DND-41 (cell line): ENCODE data around the gene TMEM114.
A peak's percentile ranks its signal among the peaks of the same experiment; 100 is the strongest.

Experiments
- ATAC-seq: fragments of 200-7000 bp; cut with Tn5 transposase; 3 replicates; pipeline ENCODE4 v1.9.1; 2021; ENCODE audit warnings: low read depth; ENCODE audit not compliant: insufficient read depth
- DNase-seq: peaks from one replicate; pipeline ENCODE4 v3.0.0-alpha.2; 2020
- H2AFZ ChIP-seq: 2 replicates; pipeline ENCODE4 v1.6.0; 2012; ENCODE audit warnings: low read depth, low read length
- H3K27ac ChIP-seq: 2 replicates; pipeline ENCODE4 v1.5.1; 2012; ENCODE audit warnings: low read length, inconsistent platforms
- H3K27me3 ChIP-seq: fragments of 200-600 bp; sonication (generic); 2 replicates; pipeline ENCODE4 v1.6.0; 2012; ENCODE audit warnings: low read length, mild to moderate bottlenecking, inconsistent platforms; ENCODE audit not compliant: insufficient read depth, poor library complexity
- H3K36me3 ChIP-seq: 2 replicates; pipeline ENCODE4 v1.5.1; 2012; ENCODE audit warnings: low read length, inconsistent platforms; ENCODE audit not compliant: insufficient read depth
- H3K4me1 ChIP-seq: 2 replicates; pipeline ENCODE4 v1.5.1; 2012; ENCODE audit warnings: mild to moderate bottlenecking, low read length; ENCODE audit not compliant: insufficient read depth
- H3K4me2 ChIP-seq: 2 replicates; pipeline ENCODE4 v1.6.0; 2012; ENCODE audit warnings: mild to moderate bottlenecking, moderate library complexity, low read length, inconsistent platforms; ENCODE audit not compliant: insufficient read depth
- H3K4me3 ChIP-seq, 2 experiments: fragments of 200-600 bp in 1 of 2; shearing (Covaris generic) in 1 of 2; 2 replicates each; pipeline ENCODE4 v1.5.1; 2012 to 2016; ENCODE audit warnings: inconsistent platforms in 2 of 2, low read length in 2 of 2, mild to moderate bottlenecking in 2 of 2, low read depth in 1 of 2, moderate library complexity in 1 of 2
- H3K79me2 ChIP-seq: 2 replicates; pipeline ENCODE4 v1.6.0; 2012; ENCODE audit warnings: low read length, inconsistent platforms; ENCODE audit not compliant: insufficient read depth
- H3K9ac ChIP-seq: 2 replicates; pipeline ENCODE4 v1.6.0; 2012; ENCODE audit warnings: low read depth, mild to moderate bottlenecking, inconsistent platforms, low read length, moderate library complexity
- H3K9me3 ChIP-seq: 2 replicates; pipeline ENCODE4 v1.5.1; 2012; ENCODE audit warnings: low read length, moderate library complexity, mild to moderate bottlenecking, inconsistent platforms; ENCODE audit not compliant: insufficient read depth, severe bottlenecking
- H4K20me1 ChIP-seq: 2 replicates; pipeline ENCODE4 v1.6.0; 2012; ENCODE audit warnings: low read length; ENCODE audit not compliant: insufficient read depth
- EZH2 ChIP-seq: IDR thresholded peaks from 3 replicates; pipeline ENCODE4 v1.6.1; 2012; ENCODE audit warnings: borderline replicate concordance, low read depth, mild to moderate bottlenecking, moderate library complexity, low read length, inconsistent platforms; ENCODE audit not compliant: severe bottlenecking
- TF ChIP-seq, protein P1 (sequence below): IDR thresholded peaks from 2 replicates; pipeline ENCODE4 v1.5.1; 2012; ENCODE audit warnings: borderline replicate concordance, low read length, moderate library complexity, mild to moderate bottlenecking; ENCODE audit not compliant: poor library complexity, severe bottlenecking; ENCODE audit errors: extremely low read depth

Gene TMEM114

DNA sequence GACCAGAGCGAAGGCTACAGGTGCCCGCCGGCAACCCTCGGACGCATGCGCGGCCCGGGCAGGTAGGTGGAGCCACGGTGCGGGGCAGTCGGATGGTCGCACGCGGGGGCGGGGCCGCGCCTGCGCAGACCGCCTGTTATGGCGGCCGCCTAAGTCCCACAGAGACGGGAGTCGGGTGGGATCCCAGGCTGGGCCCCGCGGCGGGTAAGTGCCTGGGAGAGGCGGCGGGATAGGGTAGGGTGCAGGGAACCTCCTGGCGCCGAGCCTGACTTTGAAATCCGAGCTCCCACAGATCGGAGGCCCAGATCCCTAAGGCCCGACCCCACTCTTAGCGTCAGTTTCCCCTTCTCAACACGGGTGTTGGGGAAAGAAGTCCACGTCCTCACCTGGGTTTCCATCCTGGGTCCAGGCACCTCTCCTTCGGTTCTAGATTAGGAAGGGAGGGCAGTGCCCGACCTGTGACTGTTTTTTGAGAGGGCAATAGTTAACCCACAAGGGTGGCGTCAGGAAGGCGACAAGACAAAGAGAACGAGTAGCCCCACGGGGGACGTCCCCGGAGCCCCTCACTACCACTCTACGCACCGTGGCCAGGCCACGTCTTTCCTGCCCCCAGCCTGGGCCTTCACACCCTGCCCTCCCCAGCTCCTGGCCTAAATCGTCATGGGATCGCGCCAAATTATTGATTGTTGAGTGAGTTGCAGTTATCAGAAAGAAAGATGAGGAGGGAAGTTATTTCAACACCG, 31.4 kb upstream of the TMEM114 start, which contains the start of gene METTL22:
Gene METTL22 (plus strand): TSS at position 127 of the 743 bp plus-strand sequence. CDS start 3,968 bp downstream, outside the sequence.
- Histone ChIP-seq H3K9ac (peak within 1 kb of the TSS; percentile 75), H3K4me1 (peaks cover 27% of the 10 kb centered on the region), H3K4me2 (peak within 1 kb of the TSS; percentile 88), H4K20me1 (peaks cover 18% of the 10 kb centered on the region; the same call in 1 of the 2 replicates), H3K79me2 (peaks cover 48% of the 10 kb centered on the region), H3K9me3 (no peaks in the 10 kb centered on the region), H3K27me3 (peaks cover 15% of the 10 kb centered on the region), H2AFZ (peak within 1 kb of the TSS; percentile 87), H3K4me3 (peak within 1 kb of the TSS; percentile 71 to 81), H3K36me3 (peaks cover 25% of the 10 kb centered on the region), H3K27ac (peak within 1 kb of the TSS; percentile 76)
- TF ChIP-seq, protein P1, sequence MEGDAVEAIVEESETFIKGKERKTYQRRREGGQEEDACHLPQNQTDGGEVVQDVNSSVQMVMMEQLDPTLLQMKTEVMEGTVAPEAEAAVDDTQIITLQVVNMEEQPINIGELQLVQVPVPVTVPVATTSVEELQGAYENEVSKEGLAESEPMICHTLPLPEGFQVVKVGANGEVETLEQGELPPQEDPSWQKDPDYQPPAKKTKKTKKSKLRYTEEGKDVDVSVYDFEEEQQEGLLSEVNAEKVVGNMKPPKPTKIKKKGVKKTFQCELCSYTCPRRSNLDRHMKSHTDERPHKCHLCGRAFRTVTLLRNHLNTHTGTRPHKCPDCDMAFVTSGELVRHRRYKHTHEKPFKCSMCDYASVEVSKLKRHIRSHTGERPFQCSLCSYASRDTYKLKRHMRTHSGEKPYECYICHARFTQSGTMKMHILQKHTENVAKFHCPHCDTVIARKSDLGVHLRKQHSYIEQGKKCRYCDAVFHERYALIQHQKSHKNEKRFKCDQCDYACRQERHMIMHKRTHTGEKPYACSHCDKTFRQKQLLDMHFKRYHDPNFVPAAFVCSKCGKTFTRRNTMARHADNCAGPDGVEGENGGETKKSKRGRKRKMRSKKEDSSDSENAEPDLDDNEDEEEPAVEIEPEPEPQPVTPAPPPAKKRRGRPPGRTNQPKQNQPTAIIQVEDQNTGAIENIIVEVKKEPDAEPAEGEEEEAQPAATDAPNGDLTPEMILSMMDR = no peak
- TF ChIP-seq EZH2 = no peak
- ATAC-seq (peak; percentile 92), DNase-seq (peak; percentile 90)

DNA sequence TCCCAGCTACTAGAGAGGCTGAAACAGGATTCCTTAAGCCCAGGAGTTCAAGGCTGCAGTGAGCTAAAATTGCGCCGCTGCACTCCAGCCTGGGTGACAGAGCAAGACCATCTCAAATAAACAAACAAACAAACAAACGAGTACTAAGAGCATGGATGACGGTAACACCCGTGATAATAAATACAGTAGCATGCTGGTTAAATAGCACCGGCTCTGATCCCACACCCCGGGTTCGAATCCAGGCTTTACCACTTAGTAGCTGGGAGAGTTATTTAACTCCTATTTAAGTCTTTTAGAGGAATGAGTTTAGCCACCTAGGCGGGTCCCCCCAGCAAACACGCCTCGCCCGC, 30.9 kb upstream of the TMEM114 start:
- peaks cover 17% of the 10 kb centered on the region for H3K27me3 ChIP-seq
- H3K9me3 ChIP-seq = no peaks in the 10 kb centered on the region
- DNase-seq = no peak
- H2AFZ ChIP-seq = peak overlapping the region; percentile 87
- ATAC-seq = no peak
- peak overlapping the region; percentile 71 to 81; a peak in 3 of 4 replicates for H3K4me3 ChIP-seq
- peaks cover 21% of the 10 kb centered on the region for H3K36me3 ChIP-seq
- H3K9ac ChIP-seq = peak overlapping the region; percentile 75
- peaks cover 47% of the 10 kb centered on the region for H3K79me2 ChIP-seq
- H3K27ac ChIP-seq = peak overlapping the region; percentile 76
- peaks cover 27% of the 10 kb centered on the region for H3K4me1 ChIP-seq
- H4K20me1 ChIP-seq = peaks cover 18% of the 10 kb centered on the region; the same call in 1 of the 2 replicates
- peak overlapping the region; percentile 88 for H3K4me2 ChIP-seq
- TF ChIP-seq, protein P1 = no peak
- no peak for TF ChIP-seq EZH2

DNA sequence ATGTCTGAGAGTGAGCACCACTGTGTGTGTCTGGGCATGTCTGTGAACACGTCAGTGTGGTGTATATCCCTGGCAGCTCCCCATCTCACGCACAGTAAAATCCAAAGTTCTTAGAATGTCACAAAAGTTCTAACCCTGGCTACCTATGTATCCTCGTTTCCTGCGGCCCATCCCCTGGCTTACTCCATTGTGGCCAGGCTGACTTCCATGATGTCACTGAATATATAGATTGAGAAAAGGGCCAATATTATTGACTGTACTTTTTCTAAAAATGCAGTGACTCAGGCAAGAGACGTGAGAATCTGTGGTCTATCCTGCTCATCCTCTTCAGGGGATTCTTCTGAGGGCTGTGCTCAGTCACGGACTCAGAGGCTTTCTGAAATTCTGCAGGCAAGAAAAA, 30.2 kb upstream of the TMEM114 start:
- peaks cover 20% of the 10 kb centered on the region for H3K27me3 ChIP-seq
- ATAC-seq = no peak
- H3K9me3 ChIP-seq = no peaks in the 10 kb centered on the region
- TF ChIP-seq, protein P1 = no peak
- TF ChIP-seq EZH2 = no peak
- H3K27ac ChIP-seq = no peak overlapping the region
- H3K9ac ChIP-seq = no peak overlapping the region
- peaks cover 27% of the 10 kb centered on the region for H3K4me1 ChIP-seq
- DNase-seq = no peak
- peaks cover 16% of the 10 kb centered on the region; the same call in 1 of the 2 replicates for H4K20me1 ChIP-seq
- no peak overlapping the region for H3K4me2 ChIP-seq
- peaks cover 40% of the 10 kb centered on the region for H3K79me2 ChIP-seq
- peaks cover 14% of the 10 kb centered on the region for H3K36me3 ChIP-seq
- H3K4me3 ChIP-seq = no peak overlapping the region
- peak overlapping the region; percentile 87; the same call in 1 of the 2 replicates for H2AFZ ChIP-seq
